HEK293 (cell line): ENCODE data around the gene HIC1.

Experiments
- CTCF ChIA-PET: fragments of 350-600 bp; formaldehyde crosslinking; extraction: SDS; loops from one replicate; lab custom pipeline; 2021; ENCODE audit warnings: antibody characterized with exemption; lab: Yijun Ruan, JAX
- POLR2A ChIA-PET: fragments of 300-600 bp; formaldehyde crosslinking; extraction: SDS; loops from one replicate; lab custom pipeline; 2020; ENCODE audit warnings: antibody characterized with exemption, inconsistent platforms; lab: Yijun Ruan, JAX
- H3K27ac ChIP-seq: fragments of 200-500 bp; sonication (Bioruptor generic); 2 replicates; pipeline ENCODE4 v1.5.1; 2014; ENCODE audit warnings: low read depth, low read length, control low read depth, inconsistent platforms; ENCODE audit errors: extremely low read depth
- H3K36me3 ChIP-seq, 2 experiments: fragments of 200-500 bp in 1 of 2; sonication (Bioruptor generic) in 1 of 2; 1 replicate in 1 of 2; 2 replicates in 1 of 2; pipeline ENCODE4 v1.5.1; 2014 to 2017; ENCODE audit warnings: inconsistent platforms in 2 of 2, low read length in 2 of 2; ENCODE audit not compliant: control insufficient read depth in 2 of 2, insufficient read depth in 1 of 2
- H3K4me1 ChIP-seq: fragments of 200-500 bp; sonication (Bioruptor generic); 2 replicates; pipeline ENCODE4 v1.5.1; 2014; ENCODE audit warnings: mild to moderate bottlenecking, low read length, inconsistent platforms; ENCODE audit not compliant: control insufficient read depth, insufficient read depth
- H3K4me3 ChIP-seq: 2 replicates; pipeline ENCODE4 v1.5.1; 2011; ENCODE audit warnings: low read depth, mild to moderate bottlenecking, control low read depth, low read length, moderate library complexity
- H3K9me3 ChIP-seq: fragments of 200-500 bp; sonication (Bioruptor generic); 2 replicates; pipeline ENCODE4 v1.5.1; 2014; ENCODE audit warnings: low read depth, low read length, inconsistent platforms; ENCODE audit not compliant: control insufficient read depth, insufficient read depth
- ELK4 ChIP-seq: IDR thresholded peaks from 2 replicates; pipeline ENCODE4 v1.6.1; 2011; ENCODE audit warnings: mild to moderate bottlenecking, low read depth, low read length, borderline replicate concordance
- GLIS1 ChIP-seq: fragments of 450-650 bp; formaldehyde crosslinking; IDR thresholded peaks from 2 replicates; pipeline ENCODE4 v1.5.1; 2016; ENCODE audit warnings: missing biosample characterization, missing genetic modification characterization
- HIC1 ChIP-seq: fragments of 450-650 bp; formaldehyde crosslinking; IDR thresholded peaks from 2 replicates; pipeline ENCODE4 v1.5.1; 2016; ENCODE audit warnings: missing biosample characterization, missing genetic modification characterization
- TRIM28 ChIP-seq: IDR thresholded peaks from 2 replicates; pipeline ENCODE4 v1.6.1; 2011; ENCODE audit warnings: low read length, control low read depth, borderline replicate concordance
- ZNF146 ChIP-seq: fragments of 450-650 bp; formaldehyde crosslinking; IDR thresholded peaks from 2 replicates; pipeline ENCODE4 v1.5.1; 2016; ENCODE audit warnings: missing biosample characterization, missing genetic modification characterization
- ZNF19 ChIP-seq: fragments of 450-650 bp; formaldehyde crosslinking; IDR thresholded peaks from 2 replicates; pipeline ENCODE4; 2016; ENCODE audit warnings: missing biosample characterization, missing genetic modification characterization, low read depth
- ZNF391 ChIP-seq: fragments of 450-650 bp; formaldehyde crosslinking; IDR thresholded peaks from 2 replicates; pipeline ENCODE4 v1.5.1; 2016; ENCODE audit warnings: low read depth, missing biosample characterization, missing genetic modification characterization, borderline replicate concordance
- ZNF530 ChIP-seq: fragments of 450-650 bp; formaldehyde crosslinking; IDR thresholded peaks from 2 replicates; pipeline ENCODE4 v1.5.1; 2016; ENCODE audit warnings: low read depth, missing biosample characterization, missing genetic modification characterization
- ZNF544 ChIP-seq: fragments of 450-650 bp; formaldehyde crosslinking; IDR thresholded peaks from 2 replicates; pipeline ENCODE4 v1.5.0; 2017; ENCODE audit warnings: missing biosample characterization, missing genetic modification characterization
- ZNF623 ChIP-seq: fragments of 450-650 bp; formaldehyde crosslinking; IDR thresholded peaks from 2 replicates; pipeline ENCODE4 v1.5.1; 2016; ENCODE audit warnings: missing biosample characterization, missing genetic modification characterization
- ZNF768 ChIP-seq: fragments of 450-650 bp; formaldehyde crosslinking; IDR thresholded peaks from 2 replicates; pipeline ENCODE4 v1.5.1; 2018; ENCODE audit warnings: missing biosample characterization, mild to moderate bottlenecking, missing genetic modification characterization
- ZNF776 ChIP-seq: fragments of 450-650 bp; formaldehyde crosslinking; IDR thresholded peaks from 2 replicates; pipeline ENCODE4 v1.5.0; 2017; ENCODE audit warnings: missing biosample characterization, missing genetic modification characterization, borderline replicate concordance
- ZSCAN16 ChIP-seq: fragments of 450-650 bp; formaldehyde crosslinking; IDR thresholded peaks from 2 replicates; pipeline ENCODE4 v1.5.1; 2016; ENCODE audit warnings: missing biosample characterization, missing genetic modification characterization

The HIC1 gene

GRCh38 chr17:2034806-2035540, 19.9 kb upstream of the HIC1 start (continued):
- no peak for TF ChIP-seq ZNF530 (tag by site-specific recombination)
- TF ChIP-seq ZNF776 (tag by site-specific recombination), result no peak
- no peak for TF ChIP-seq ZNF391
- TF ChIP-seq ZSCAN16 (tag by site-specific recombination), result no peak
- TF ChIP-seq ELK4, result no peak

- TF ChIP-seq HIC1 (tag by site-specific recombination), result peak; percentile 47; the same call in 1 of the 2 replicates
- no peak for TF ChIP-seq ZNF623 (tag by site-specific recombination)
- no peaks in the 10 kb centered on the region for H3K9me3 ChIP-seq
- H3K36me3 ChIP-seq, result peaks cover 0 to 63% of the 10 kb centered on the region in 2 experiments; a peak in 2 of 3 replicates
- ChIA-PET POLR2A (no interaction called here), CTCF (no interaction called here)
- H3K27ac ChIP-seq, result no peak overlapping the region
- peaks cover 4% of the 10 kb centered on the region for H3K4me1 ChIP-seq
- H3K4me3 ChIP-seq, result no peak overlapping the region
These were observed 19.1 kb upstream of the HIC1 start for GRCh38 chr17:2035541-2036488.

- peaks cover 0 to 64% of the 10 kb centered on the region in 2 experiments; a peak in 2 of 3 replicates for H3K36me3 ChIP-seq
- H3K27ac ChIP-seq, result no peak overlapping the region
- POLR2A ChIA-PET, result interaction anchor here (1.6 kb wide), 1 partner anchor 321 kb away, joined by 3 read pairs; no protein-coding TSS in a partner anchor
- TF ChIP-seq ZNF146, result no peak
- no peak for TF ChIP-seq ZNF768 (tag by site-specific recombination)
- no peak for TF ChIP-seq ZNF544 (tag by site-specific recombination)
- no peak for TF ChIP-seq ZNF19 (tag by site-specific recombination)
- TF ChIP-seq, all 188 proteins: peak for 0
- Histone ChIP-seq H3K9me3 (no peaks in the 10 kb centered on the region), H3K4me1 (no peaks in the 10 kb centered on the region), H3K4me3 (no peak overlapping the region)
- CTCF ChIA-PET, result interaction anchor here (0.8 to 2.2 kb wide), 3 partner anchors 11 to 155 kb away, joined by 3 to 11 read pairs (median 4); no protein-coding TSS in a partner anchor
These were observed 17.7 kb upstream of the HIC1 start for GRCh38 chr17:2037155-2037554.

- POLR2A ChIA-PET, result interaction anchor here (1.5 kb wide), 1 partner anchor 324 kb away, joined by 4 read pairs; no protein-coding TSS in a partner anchor
- H3K4me1 ChIP-seq, result peaks cover 6% of the 10 kb centered on the region
- H3K4me3 ChIP-seq, result no peak overlapping the region
- H3K36me3 ChIP-seq, result peaks cover 14 to 75% of the 10 kb centered on the region in 2 experiments
- TF ChIP-seq TRIM28, result no peak
- peak; percentile 29; the same call in 1 of the 2 replicates for TF ChIP-seq GLIS1 (tag by site-specific recombination)
- TF ChIP-seq, all 188 proteins: peak for 1
- Histone ChIP-seq H3K9me3 (no peaks in the 10 kb centered on the region), H3K27ac (no peak overlapping the region)
- CTCF ChIA-PET, result interaction anchor here (0.6 to 1.9 kb wide), 9 partner anchors 9 to 466 kb away, joined by 3 to 13 read pairs (median 5); partner anchors contain the start of gene RTN4RL1
These were observed 14.6 kb upstream of the HIC1 start for GRCh38 chr17:2040219-2040827.
